HG03457 (cell line): ENCODE results near the gene ERFL.

Source experiments
- ATAC-seq: cut with Tn5 transposase; IDR thresholded peaks from one replicate; pipeline ENCODE4 v1.9.1; 2021; ENCODE audit warnings: moderate number of reproducible peaks; ENCODE audit not compliant: unreplicated experiment

The ERFL gene

DNA sequence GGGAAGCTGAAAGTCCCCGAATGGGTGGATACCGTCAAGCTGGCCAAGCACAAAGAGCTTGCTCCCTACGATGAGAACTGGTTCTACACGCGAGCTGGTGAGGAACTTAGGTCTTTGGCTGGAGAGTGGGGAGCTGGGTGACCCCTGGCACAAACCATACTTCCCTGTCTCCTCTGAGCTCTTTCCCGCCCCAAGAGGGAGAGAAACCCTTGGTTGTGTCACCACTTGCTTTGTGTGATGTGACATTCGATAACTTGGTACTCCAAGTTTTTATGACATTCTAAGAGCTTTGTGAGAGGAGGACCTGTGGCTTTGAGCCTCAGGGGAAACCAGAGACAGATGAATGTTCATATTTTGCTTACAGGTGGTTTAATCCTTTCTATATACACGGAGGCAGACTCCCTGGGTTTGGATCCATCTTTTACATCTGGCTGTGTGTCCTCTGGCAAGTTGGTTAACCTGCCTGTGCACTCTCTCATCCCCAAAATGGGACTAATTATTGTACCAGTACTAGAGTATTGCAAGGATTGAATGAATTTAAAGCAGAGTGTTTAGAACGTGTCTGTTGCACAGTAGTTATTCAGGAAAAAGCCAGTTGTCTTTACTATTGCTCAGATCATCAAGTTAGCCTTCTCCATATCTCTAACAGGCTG, 67.0 kb downstream of the ERFL start:
- no peak for ATAC-seq

GRCh38 chr19:41860419-41861115, 67.7 kb downstream of the ERFL start:
- peak; percentile 23 for ATAC-seq

GRCh38 chr19:41859618-41860418, 68.4 kb downstream of the ERFL start, which contains the start of gene RPS19:
TSS of gene RPS19 (plus strand) at chr19:41860255. CDS start at chr19:41860775, 520 bp downstream.
- peak; percentile 69 for ATAC-seq

DNA sequence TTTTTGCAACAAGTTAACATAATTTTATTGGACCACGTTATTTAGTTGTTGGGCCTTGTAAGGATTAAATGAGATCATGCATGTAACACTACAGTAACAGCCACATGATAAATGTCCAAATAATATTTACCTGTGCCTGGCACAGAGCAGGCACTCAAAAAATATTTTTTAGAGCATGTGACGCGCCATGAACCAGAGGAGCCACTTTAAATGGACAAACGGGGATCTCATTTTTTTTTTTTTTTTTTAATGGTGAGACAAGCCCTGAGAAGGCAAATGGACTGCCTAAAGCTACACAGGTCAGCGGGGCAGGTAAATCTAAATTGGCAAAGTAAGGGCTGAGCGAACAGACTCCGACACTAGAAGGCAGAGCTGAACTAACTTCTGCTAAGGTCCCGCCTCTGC, 69.0 kb downstream of the ERFL start:
- ATAC-seq: no peak
